ENCODE measurements around the gene ARL13A. TPM values are rescaled to one million over a fixed set of nuclear protein-coding genes. Genes with fewer than 3 reads are reported as not detected.

The ARL13A gene
- total RNA-seq, 1 donor from 2014 or later, result not detected

GRCh38 chrX:100984818-100985217 is 15.3 kb downstream of the ARL13A start:
- H3K36me3 ChIP-seq (ENCODE audit: insufficient read depth, low read length), result no peaks in the 10 kb centered on the region
- Mint-ChIP-seq H3K9me3 (ENCODE audit: unreplicated experiment) (no peaks in the 10 kb centered on the region), H3K4me3 (ENCODE audit: unreplicated experiment) (no peak overlapping the region), H3K27ac (ENCODE audit: unreplicated experiment) (no peak overlapping the region), H3K4me1 (ENCODE audit: low read depth, unreplicated experiment) (peaks cover 10% of the 10 kb centered on the region), H3K36me3 (ENCODE audit: low read depth, unreplicated experiment) (no peaks in the 10 kb centered on the region), H3K27me3 (ENCODE audit: low read depth, unreplicated experiment) (peaks cover 2% of the 10 kb centered on the region)
- H3K9ac ChIP-seq (ENCODE audit: low read length), result no peak overlapping the region
- no peaks in the 10 kb centered on the region for H4K20me1 ChIP-seq (ENCODE audit: insufficient read depth, low read length)
- H2AFZ ChIP-seq (ENCODE audit: low read depth, low read length), result no peak overlapping the region
- H3K27ac ChIP-seq (ENCODE audit: low read depth, low read length), result no peak overlapping the region
- DNase-seq (ENCODE audit: low read depth) (no peak), FAIRE-seq (peak; percentile 32)
- peaks cover 6% of the 10 kb centered on the region for H3K4me1 ChIP-seq (ENCODE audit: insufficient read depth, low read length)
- H3K27me3 ChIP-seq (ENCODE audit: insufficient read depth, low read length), result no peaks in the 10 kb centered on the region
- no peak for TF ChIP-seq EZH2 (IDR thresholded peaks at IDR 0.05; ENCODE audit: insufficient read depth, low read length)
- no peak for TF ChIP-seq CTCF (IDR thresholded peaks at IDR 0.05; ENCODE audit: insufficient read depth, low read depth, low read length)
- H3K4me3 ChIP-seq (ENCODE audit: insufficient read depth, low read depth, low read length), result no peak overlapping the region
- H3K79me2 ChIP-seq (ENCODE audit: insufficient read depth, low read length), result no peaks in the 10 kb centered on the region
- H3K9me3 ChIP-seq (ENCODE audit: insufficient read depth, low read depth, low read length), result no peaks in the 10 kb centered on the region
- no peak overlapping the region for H3K4me2 ChIP-seq (ENCODE audit: low read length)

GRCh38 chrX:100990139-100990538 is 20.6 kb downstream of the ARL13A start:
- no peak overlapping the region for H3K27ac Mint-ChIP-seq (ENCODE audit: unreplicated experiment)
- Histone ChIP-seq H3K27ac (ENCODE audit: low read depth, low read length) (no peak overlapping the region), H2AFZ (ENCODE audit: low read depth, low read length) (no peak overlapping the region), H3K9me3 (ENCODE audit: insufficient read depth, low read depth, low read length) (no peaks in the 10 kb centered on the region), H3K9ac (ENCODE audit: low read length) (no peak overlapping the region), H3K4me2 (ENCODE audit: low read length) (no peak overlapping the region), H3K36me3 (ENCODE audit: insufficient read depth, low read length) (no peaks in the 10 kb centered on the region), H4K20me1 (ENCODE audit: insufficient read depth, low read length) (no peaks in the 10 kb centered on the region), H3K79me2 (ENCODE audit: insufficient read depth, low read length) (no peaks in the 10 kb centered on the region), H3K27me3 (ENCODE audit: insufficient read depth, low read length) (no peaks in the 10 kb centered on the region), H3K4me3 (ENCODE audit: insufficient read depth, low read depth, low read length) (no peak overlapping the region), H3K4me1 (ENCODE audit: insufficient read depth, low read length) (peaks cover 11% of the 10 kb centered on the region)
- peaks cover 8% of the 10 kb centered on the region for H3K4me1 Mint-ChIP-seq (ENCODE audit: low read depth, unreplicated experiment)
- H3K36me3 Mint-ChIP-seq (ENCODE audit: low read depth, unreplicated experiment), result no peaks in the 10 kb centered on the region
- FAIRE-seq, result peak; percentile 84
- H3K9me3 Mint-ChIP-seq (ENCODE audit: unreplicated experiment), result no peaks in the 10 kb centered on the region
- no peak for DNase-seq (ENCODE audit: low read depth)
- no peak for TF ChIP-seq EZH2 (IDR thresholded peaks at IDR 0.05; ENCODE audit: insufficient read depth, low read length)
- TF ChIP-seq CTCF (IDR thresholded peaks at IDR 0.05; ENCODE audit: insufficient read depth, low read depth, low read length), result no peak
- peaks cover 2% of the 10 kb centered on the region for H3K27me3 Mint-ChIP-seq (ENCODE audit: low read depth, unreplicated experiment)
- no peak overlapping the region for H3K4me3 Mint-ChIP-seq (ENCODE audit: unreplicated experiment)

- Histone ChIP-seq H3K27ac (ENCODE audit: low read depth, low read length) (peak overlapping the region; percentile 95), H4K20me1 (ENCODE audit: insufficient read depth, low read length) (no peaks in the 10 kb centered on the region), H2AFZ (ENCODE audit: low read depth, low read length) (no peak overlapping the region), H3K4me2 (ENCODE audit: low read length) (peak overlapping the region; percentile 66), H3K36me3 (ENCODE audit: insufficient read depth, low read length) (no peaks in the 10 kb centered on the region), H3K9me3 (ENCODE audit: insufficient read depth, low read depth, low read length) (no peaks in the 10 kb centered on the region), H3K4me3 (ENCODE audit: insufficient read depth, low read depth, low read length) (no peak overlapping the region), H3K4me1 (ENCODE audit: insufficient read depth, low read length) (peaks cover 17% of the 10 kb centered on the region), H3K79me2 (ENCODE audit: insufficient read depth, low read length) (no peaks in the 10 kb centered on the region), H3K27me3 (ENCODE audit: insufficient read depth, low read length) (no peaks in the 10 kb centered on the region), H3K9ac (ENCODE audit: low read length) (peak overlapping the region; percentile 65)
- H3K4me1 Mint-ChIP-seq (ENCODE audit: low read depth, unreplicated experiment), result peaks cover 16% of the 10 kb centered on the region
- no peaks in the 10 kb centered on the region for H3K27me3 Mint-ChIP-seq (ENCODE audit: low read depth, unreplicated experiment)
- H3K9me3 Mint-ChIP-seq (ENCODE audit: unreplicated experiment), result no peaks in the 10 kb centered on the region
- no peaks in the 10 kb centered on the region for H3K36me3 Mint-ChIP-seq (ENCODE audit: low read depth, unreplicated experiment)
- peak; percentile 40 for DNase-seq (ENCODE audit: low read depth)
- H3K4me3 Mint-ChIP-seq (ENCODE audit: unreplicated experiment), result peak overlapping the region; percentile 2
- no peak for TF ChIP-seq EZH2 (IDR thresholded peaks at IDR 0.05; ENCODE audit: insufficient read depth, low read length)
- TF ChIP-seq CTCF (IDR thresholded peaks at IDR 0.05; ENCODE audit: insufficient read depth, low read depth, low read length), result no peak
- FAIRE-seq, result peak; percentile 37
- H3K27ac Mint-ChIP-seq (ENCODE audit: unreplicated experiment), result peak overlapping the region; percentile 87
These were observed 25.1 kb downstream of the ARL13A start for GRCh38 chrX:100994352-100995281.
